Measurements from ENCODE around the gene LGALS16.
"Not testable (repeated sequence)": the region's sequence is repeated elsewhere in the genome, so short reads cannot be mapped to it uniquely, and the experiment has no call there.

LGALS16 gene

DNA sequence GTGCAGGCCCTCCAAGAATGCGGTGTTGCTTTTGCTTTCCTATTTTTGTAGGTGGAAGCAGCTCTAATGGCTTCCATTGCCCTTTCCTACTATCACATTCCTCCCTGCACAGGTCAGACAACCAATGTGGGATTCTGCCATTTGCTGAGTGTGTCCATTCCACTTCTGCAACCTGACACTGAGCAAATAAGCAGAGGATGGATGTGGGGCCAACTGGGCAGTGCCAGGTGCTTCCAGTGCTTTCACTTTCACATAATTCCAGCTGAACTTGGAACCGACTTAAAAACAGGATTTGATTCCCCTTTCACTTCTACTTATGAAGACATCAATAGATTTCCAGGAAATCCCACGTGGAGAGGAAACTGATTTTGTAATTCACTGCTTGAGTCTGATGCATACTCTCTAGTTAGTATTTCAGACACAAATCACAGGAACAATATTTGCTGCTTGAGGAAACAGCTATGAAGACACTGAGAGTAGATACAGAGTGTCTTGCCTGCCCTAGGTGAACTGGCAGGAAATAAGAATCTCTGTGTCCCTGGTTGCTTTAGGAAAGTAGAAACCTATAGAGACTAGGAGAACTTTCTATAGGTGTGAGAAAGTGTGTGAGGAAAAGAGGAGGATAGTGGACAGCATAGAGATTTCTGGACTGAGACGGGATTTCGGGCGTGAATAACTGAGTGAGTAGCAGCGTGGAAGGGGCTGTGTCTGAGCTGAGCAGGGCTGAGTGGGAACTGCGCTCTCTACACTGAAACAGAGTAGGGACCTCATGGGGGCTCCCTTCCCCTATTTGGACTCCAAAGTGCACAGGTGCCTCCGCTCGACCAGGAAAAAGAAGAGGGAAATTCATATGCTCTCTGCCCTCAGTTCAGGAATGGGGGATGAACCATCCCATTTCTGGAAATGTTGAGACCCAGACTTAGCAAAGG is 22.5 kb downstream of the LGALS16 start:
- TF ChIP-seq, protein P1, sequence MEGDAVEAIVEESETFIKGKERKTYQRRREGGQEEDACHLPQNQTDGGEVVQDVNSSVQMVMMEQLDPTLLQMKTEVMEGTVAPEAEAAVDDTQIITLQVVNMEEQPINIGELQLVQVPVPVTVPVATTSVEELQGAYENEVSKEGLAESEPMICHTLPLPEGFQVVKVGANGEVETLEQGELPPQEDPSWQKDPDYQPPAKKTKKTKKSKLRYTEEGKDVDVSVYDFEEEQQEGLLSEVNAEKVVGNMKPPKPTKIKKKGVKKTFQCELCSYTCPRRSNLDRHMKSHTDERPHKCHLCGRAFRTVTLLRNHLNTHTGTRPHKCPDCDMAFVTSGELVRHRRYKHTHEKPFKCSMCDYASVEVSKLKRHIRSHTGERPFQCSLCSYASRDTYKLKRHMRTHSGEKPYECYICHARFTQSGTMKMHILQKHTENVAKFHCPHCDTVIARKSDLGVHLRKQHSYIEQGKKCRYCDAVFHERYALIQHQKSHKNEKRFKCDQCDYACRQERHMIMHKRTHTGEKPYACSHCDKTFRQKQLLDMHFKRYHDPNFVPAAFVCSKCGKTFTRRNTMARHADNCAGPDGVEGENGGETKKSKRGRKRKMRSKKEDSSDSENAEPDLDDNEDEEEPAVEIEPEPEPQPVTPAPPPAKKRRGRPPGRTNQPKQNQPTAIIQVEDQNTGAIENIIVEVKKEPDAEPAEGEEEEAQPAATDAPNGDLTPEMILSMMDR (IDR thresholded peaks at IDR 0.05; ENCODE audit: low read depth, low read length) = no peak
- H3K4me3 ChIP-seq (ENCODE audit: low read depth, low read length) = no peak overlapping the region

DNA sequence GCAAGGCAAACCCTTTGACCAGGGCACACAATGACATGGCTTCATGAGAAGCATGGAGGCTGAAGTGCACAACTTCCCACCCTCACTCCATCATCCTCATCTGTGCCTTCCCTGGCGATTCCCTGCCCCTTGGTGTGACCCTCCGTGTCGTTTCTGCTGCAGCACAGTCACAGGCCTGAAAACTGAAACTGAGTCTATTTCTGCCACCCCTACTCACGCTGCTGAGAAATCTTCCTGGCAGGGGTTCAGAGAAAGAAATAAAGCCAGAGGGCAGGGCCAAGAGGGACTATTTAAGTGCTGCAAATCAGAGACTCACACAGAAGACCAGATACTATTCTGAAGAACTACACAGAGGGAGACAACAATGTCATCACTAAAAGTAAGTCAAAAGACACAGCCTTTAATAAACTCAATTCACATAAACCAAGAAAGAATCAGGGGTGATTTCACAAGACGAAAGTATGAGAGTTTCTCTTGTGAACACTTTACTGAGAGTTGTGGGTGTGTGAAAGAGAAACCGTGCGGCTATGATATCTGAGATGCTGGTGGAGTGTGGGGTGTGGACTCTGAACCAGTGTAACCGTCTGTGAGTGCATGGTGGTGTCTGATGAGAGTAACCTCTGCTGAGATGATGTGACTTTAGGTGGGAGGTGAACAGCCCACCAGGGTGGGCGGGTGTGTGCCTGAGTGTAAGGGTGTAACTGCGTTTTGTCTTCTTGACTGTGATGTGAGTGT is 23.5 kb downstream of the LGALS16 start:
- TF ChIP-seq, protein P1 (IDR thresholded peaks at IDR 0.05; ENCODE audit: low read depth, low read length) = no peak
- H3K4me3 ChIP-seq (ENCODE audit: low read depth, low read length) = no peak overlapping the region

DNA sequence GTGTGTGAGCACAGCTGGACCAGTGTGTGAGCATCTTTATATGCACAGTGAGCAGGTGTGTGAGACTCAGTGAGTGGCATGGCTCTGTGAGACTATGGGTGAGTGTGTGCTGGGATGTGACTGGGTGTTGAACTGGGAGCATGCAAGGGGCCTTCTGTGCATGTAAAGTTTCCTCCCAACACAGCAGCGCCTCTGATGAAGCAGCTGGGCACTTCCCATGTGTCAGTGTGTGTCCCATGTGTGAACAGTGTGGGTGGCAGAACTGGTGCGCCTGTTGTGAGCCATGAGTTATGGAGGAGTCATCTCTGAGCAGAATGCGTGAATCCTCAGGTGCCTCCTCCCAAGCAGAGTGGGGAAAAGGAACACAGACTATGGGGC is 24.1 kb downstream of the LGALS16 start:
- TF ChIP-seq, protein P1 (IDR thresholded peaks at IDR 0.05; ENCODE audit: low read depth, low read length) = no peak
- no peak overlapping the region for H3K4me3 ChIP-seq (ENCODE audit: low read depth, low read length)

DNA sequence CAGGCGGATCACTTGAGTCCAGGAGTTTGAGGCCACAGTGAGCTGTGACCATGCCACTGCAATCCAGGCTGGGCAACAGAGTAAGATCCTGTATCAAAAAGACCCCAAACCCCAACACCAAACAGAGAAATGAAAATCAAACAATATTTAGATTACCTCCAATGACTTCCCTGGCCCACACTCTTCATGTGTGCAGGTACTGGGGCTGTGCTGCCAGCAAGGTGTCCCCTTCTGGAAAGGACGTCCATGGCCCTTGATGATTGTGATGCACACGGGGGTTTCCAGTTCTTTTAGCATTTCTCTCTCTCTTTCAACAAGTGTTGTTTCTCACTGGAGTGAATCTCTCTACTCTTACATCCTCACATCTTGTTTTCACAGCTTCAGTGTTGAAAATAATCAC is 24.9 kb downstream of the LGALS16 start:
- TF ChIP-seq, protein P1 (IDR thresholded peaks at IDR 0.05; ENCODE audit: low read depth, low read length) = no peak

DNA sequence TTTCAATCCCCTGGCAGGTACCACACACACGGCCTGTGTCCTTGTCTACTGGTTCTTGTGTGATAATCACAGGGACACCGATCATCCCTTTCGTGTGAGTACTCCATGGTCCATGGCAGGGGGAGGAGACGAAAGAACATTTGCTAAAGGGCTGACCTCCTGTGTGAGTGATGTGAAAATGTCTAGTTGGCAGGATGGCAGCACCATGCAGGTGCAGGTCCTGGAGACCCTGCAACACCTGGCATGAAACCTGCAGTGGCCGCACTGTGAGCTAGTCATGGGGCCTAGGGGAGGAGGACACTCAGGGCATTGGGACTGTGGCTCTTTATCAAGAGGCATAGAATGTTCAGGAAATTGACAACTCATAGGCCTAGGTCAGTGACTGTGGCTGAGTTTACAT is 25.7 kb downstream of the LGALS16 start:
- TF ChIP-seq, protein P1 (IDR thresholded peaks at IDR 0.05; ENCODE audit: low read depth, low read length) = no peak
- H3K4me3 ChIP-seq (ENCODE audit: low read depth, low read length) = no peak overlapping the region

More for the DNA sequence above, 24.9 kb downstream of the LGALS16 start:
- no peak overlapping the region for H3K4me3 ChIP-seq (ENCODE audit: low read depth, low read length)

DNA sequence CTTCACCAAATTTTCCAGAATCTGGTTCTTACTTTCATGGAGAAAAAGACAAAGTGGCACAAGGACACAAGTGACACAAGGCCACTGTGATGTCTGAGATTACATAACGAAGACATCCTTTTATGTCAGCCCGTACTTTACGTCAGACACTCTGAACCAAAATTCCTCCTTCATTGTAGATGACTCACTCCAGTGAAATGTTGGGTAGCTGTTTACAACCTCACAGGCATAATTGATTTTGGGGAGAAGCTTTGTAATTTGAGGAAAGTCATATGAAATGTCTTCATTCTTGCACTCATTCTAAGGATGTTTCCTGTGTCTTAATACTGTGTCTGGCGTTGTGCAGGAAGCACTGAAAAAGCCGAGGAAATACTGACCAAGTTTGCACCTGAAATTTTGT is 28.6 kb downstream of the LGALS16 start:
- TF ChIP-seq, protein P1 (IDR thresholded peaks at IDR 0.05; ENCODE audit: low read depth, low read length) = no peak
- H3K4me3 ChIP-seq (ENCODE audit: low read depth, low read length) = no peak overlapping the region

DNA sequence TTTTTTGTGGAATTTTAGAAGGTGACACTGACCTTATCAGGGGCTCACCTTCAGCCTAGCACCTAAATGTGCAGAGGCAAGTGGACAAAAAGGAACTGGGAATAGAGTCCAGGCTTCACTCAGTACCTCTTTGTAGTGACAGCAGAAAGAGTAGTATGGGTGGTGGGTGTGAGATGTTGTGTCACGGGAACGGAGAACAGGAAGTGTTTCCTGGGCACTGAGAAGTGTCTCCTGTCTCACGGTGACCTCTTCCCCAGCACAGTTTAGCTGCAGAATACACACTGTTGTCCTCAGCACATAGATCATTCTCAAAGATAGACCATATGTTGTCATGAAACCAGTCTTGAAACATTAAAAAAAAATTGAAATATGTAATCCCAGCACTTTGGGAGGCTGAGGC is 31.0 kb downstream of the LGALS16 start:
- TF ChIP-seq, protein P1 (IDR thresholded peaks at IDR 0.05; ENCODE audit: low read depth, low read length) = no peak
- no peak overlapping the region for H3K4me3 ChIP-seq (ENCODE audit: low read depth, low read length)

DNA sequence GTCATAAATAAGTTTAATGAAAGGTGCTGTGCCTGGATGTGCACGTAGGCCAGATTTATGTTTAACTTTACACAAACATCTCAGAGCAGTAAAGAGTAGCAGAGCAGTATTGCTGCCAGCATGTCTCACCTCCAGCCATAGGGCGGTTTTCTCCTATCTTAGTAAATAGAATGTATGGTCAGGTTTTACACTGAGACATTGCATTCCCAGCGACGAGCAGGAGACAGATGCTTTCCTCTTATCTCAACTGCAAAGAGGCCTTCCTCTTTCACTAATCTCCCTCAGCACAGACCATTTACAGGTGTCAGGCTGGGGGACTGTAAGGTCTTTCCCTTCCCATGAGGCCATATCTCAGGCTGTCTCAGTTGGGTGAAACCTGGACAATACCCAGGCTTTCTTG is 32.9 kb downstream of the LGALS16 start:
- H3K4me3 ChIP-seq (ENCODE audit: low read depth, low read length) = not testable (repeated sequence)
